Stomach (tissue), 9 donors: ENCODE measurements around the gene SMAD3. TPM values are rescaled to one million over a fixed set of nuclear protein-coding genes. Genes with fewer than 3 reads are reported as not detected.

Source experiments
- DNase-seq, 2 donors: peaks; one replicate each; pipeline versions ENCODE4 v3.0.0 to v3.0.0-alpha.2; 2013 to 2019
- H3K27ac ChIP-seq, 5 donors: fragments of 200-600 bp in 4 of 5; sonication (generic) in 4 of 5; one replicate each; pipeline ENCODE4 v1.5.1; 2013 to 2019; ENCODE audit warnings: mild to moderate bottlenecking in 1 of 5, moderate library complexity in 1 of 5
- H3K27me3 ChIP-seq, 3 donors: fragments of 200-600 bp; sonication (generic); one replicate each; pipeline ENCODE4 v1.5.1; 2017 to 2019; ENCODE audit warnings: mixed run types in 1 of 3
- H3K36me3 ChIP-seq, 4 donors: fragments of 200-600 bp; sonication (generic); 1 replicate in 3 of 4; 2 replicates in 1 of 4; pipeline ENCODE4 v1.5.1; 2016 to 2019
- H3K4me1 ChIP-seq, 4 donors: fragments of 200-600 bp; sonication (generic); one replicate each; pipeline ENCODE4 v1.5.1; 2016 to 2019
- H3K4me3 ChIP-seq, 4 donors: fragments of 200-600 bp; sonication (generic) in 3 of 4; one replicate each; pipeline ENCODE4 v1.5.1; 2016 to 2019; ENCODE audit warnings: mild to moderate bottlenecking in 1 of 4
- H3K9me3 ChIP-seq, 4 donors: fragments of 200-600 bp; sonication (generic); one replicate each; pipeline ENCODE4 v1.5.1; 2016 to 2019
- CTCF ChIP-seq, 7 experiments: fragments of 450-650 bp in 4 of 7; fragments of 200-600 bp in 3 of 7; sonication (generic) in 3 of 7; IDR thresholded peaks; one replicate each; pipeline ENCODE4 v1.5.1; 2016 to 2019; ENCODE audit warnings: antibody characterized with exemption in 7 of 7, control low read depth in 2 of 7, mild to moderate bottlenecking in 1 of 7
- EP300 ChIP-seq: sonication (generic); formaldehyde crosslinking; IDR thresholded peaks from one replicate; pipeline ENCODE4 v1.6.1; 2017; ENCODE audit warnings: antibody characterized with exemption
- POLR2A ChIP-seq, 4 donors: fragments of 450-650 bp; IDR thresholded peaks; one replicate each; pipeline ENCODE4 v1.6.1; 2016; ENCODE audit warnings: antibody characterized with exemption in 4 of 4, control low read depth in 2 of 4, mild to moderate bottlenecking in 1 of 4, moderate library complexity in 1 of 4
- POLR2AphosphoS5 ChIP-seq, 3 donors: sonication (generic); formaldehyde crosslinking; IDR thresholded peaks; one replicate each; pipeline ENCODE4 v1.6.1; 2016; ENCODE audit warnings: antibody characterized with exemption in 3 of 3
- WGBS, 5 donors: extraction: QIAGEN DNeasy Blood & Tissue Kit in 3 of 5; methylation state at CpG; one replicate each; pipeline versions ENCODE4 v1.1.5 to v1.1.7; 2013 to 2018; 5-methylcytosine and 5-hydroxymethylcytosine counted together
- intact Hi-C: fragments of 100-400 bp; cut with DNase I; formaldehyde crosslinking; loops from one replicate; pipeline ENCODE4 v1.15.1; 2023; ENCODE audit warnings: low total_unique reads
- polyA plus RNA-seq, 3 donors: library from polyadenylated mRNA; stranded (reverse); fragments of 200-250 nt; gene quantifications; one replicate each; pipeline ENCODE4 v1.2.3, GENCODE V29; 2013
- total RNA-seq, 5 donors: library from RNA; depleted of rRNA; stranded (reverse); fragments of >200 nt; gene quantifications; one replicate each; pipeline versions ENCODE4 v1.1.0 to v1.2.3, GENCODE V29; 2014 to 2016
- donor health status: healthy with polysubstance abuse.
- donor health status: Bipolar disorder and iron deficiency.
- donor health status: healthy.

Gene SMAD3
- total and polyA plus RNA-seq, 8 donors, result 6.8 to 103 (median 27.5) TPM

- H3K9me3 ChIP-seq, result no peaks in the 10 kb centered on the region
- H3K4me3 ChIP-seq, result no peak overlapping the region
- no peak for DNase-seq
- peaks cover 16 to 32% (median 24%) of the 10 kb centered on the region in 4 donors for H3K4me1 ChIP-seq
- intact Hi-C loops, result no loop called here
- no peaks in the 10 kb centered on the region for H3K36me3 ChIP-seq
- no peak for TF ChIP-seq CTCF (IDR thresholded peaks at IDR 0.05)
- TF ChIP-seq POLR2A (IDR thresholded peaks at IDR 0.05), result no peak
- no peak for TF ChIP-seq POLR2AphosphoS5 (IDR thresholded peaks at IDR 0.05)
- no peak for TF ChIP-seq EP300
- H3K27me3 ChIP-seq, result no peaks in the 10 kb centered on the region
- H3K27ac ChIP-seq, result peak overlapping the region in 3 of 5 donors; percentile 11 to 48 (median 12)
- 45 to 73% (median 50%) methylated on average over 2 of the region's 2 CpGs for WGBS, 5 donors
Observed at GRCh38 chr15:67040277-67040676, 25.1 kb upstream of the SMAD3 start.

DNA sequence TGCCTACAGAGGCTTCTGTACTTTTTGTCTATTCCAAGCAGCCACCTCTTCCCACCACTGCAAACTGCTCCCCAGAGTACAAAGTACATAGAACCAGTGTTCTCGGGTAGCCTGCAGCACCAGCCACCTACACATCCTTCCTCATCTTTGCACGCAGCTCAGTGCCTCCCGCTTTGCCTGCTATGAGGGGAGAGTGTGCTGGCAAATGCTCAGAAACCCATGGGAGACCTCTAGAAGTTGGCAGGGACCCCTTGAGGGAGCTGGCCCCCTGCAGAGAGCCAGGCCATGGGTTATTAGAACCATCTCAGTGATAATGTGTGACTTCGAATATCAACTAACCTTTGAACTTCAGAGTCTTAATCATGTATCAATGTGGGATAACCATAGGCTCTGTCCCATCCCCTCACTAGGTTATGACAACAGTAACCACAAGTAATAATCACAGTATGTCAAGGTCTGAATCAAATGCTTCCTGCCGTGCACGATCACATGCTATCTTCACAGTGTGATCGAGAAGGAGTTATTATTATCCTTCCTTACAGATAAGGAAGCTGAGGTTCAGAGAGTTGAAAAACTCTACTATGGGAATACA, 22.8 kb upstream of the SMAD3 start:
- intact Hi-C loops, result no loop called here
- Histone ChIP-seq H3K27ac (no peak overlapping the region), H3K4me3 (no peak overlapping the region), H3K9me3 (no peaks in the 10 kb centered on the region), H3K36me3 (no peaks in the 10 kb centered on the region), H3K4me1 (peaks cover 16 to 37% (median 31%) of the 10 kb centered on the region in 4 donors), H3K27me3 (no peaks in the 10 kb centered on the region)
- no peak for DNase-seq
- TF ChIP-seq POLR2A (IDR thresholded peaks at IDR 0.05) (no peak), POLR2AphosphoS5 (IDR thresholded peaks at IDR 0.05) (no peak), EP300 (no peak), CTCF (IDR thresholded peaks at IDR 0.05) (no peak)
- WGBS, 5 donors, result 46 to 63% (median 48%) methylated on average over 7 of the region's 7 CpGs

DNA sequence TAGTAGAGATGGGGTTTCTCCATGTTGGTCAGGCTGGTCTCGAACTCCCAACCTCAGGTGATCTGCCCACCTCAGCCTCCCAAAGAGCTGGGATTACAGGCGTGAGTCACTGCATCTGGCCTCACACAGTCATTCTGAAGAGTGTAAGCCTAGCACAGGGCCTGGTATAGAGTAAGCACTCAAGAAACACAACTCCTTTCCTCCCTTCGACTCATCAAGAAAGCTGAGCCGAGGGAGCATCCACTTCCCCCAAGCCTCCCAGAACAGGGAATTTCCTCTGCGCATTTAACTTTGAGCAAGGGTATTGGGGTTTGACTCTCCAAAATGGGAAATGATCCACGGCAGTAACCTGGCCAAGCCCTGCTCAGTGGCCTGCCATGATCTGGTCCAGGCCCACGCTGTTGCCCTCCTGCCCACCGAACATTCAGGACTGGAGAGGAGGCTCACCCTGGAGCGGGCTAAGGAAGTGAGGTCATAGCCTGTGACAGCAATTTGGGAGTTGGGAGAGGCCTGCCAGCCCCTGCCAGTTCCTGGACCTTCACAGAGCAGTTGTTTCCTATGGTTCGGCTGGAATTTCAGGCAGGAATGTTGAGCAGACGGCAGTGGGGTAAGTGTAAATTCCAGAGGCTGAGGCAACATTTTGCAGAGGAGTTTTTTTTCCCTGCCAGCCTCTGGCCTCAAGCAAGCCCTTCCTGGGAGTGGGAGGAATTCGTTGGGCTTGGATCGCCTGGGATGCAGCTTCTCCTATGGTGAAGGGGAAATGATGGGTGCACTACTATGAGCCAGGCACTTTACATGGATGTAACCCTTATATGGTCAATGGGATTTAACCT, 21.2 kb upstream of the SMAD3 start:
- no peak overlapping the region for H3K4me3 ChIP-seq
- peaks cover 30 to 52% (median 46%) of the 10 kb centered on the region in 4 donors for H3K4me1 ChIP-seq
- no peaks in the 10 kb centered on the region for H3K36me3 ChIP-seq
- H3K9me3 ChIP-seq, result no peaks in the 10 kb centered on the region
- intact Hi-C loops, result no loop called here
- H3K27ac ChIP-seq, result peak overlapping the region in 2 of 5 donors; percentile 9 to 57
- TF ChIP-seq POLR2AphosphoS5 (IDR thresholded peaks at IDR 0.05) (no peak), EP300 (no peak), CTCF (IDR thresholded peaks at IDR 0.05) (no peak), POLR2A (IDR thresholded peaks at IDR 0.05) (no peak)
- peak in 1 of 2 donors; percentile 67 for DNase-seq
- H3K27me3 ChIP-seq, result no peaks in the 10 kb centered on the region
- WGBS, 5 donors, result 63 to 81% (median 77%) methylated on average over 13 of the region's 13 CpGs

GRCh38 chr15:67047149-67047661, 18.2 kb upstream of the SMAD3 start:
- H3K4me3 ChIP-seq, result no peak overlapping the region
- no peaks in the 10 kb centered on the region for H3K27me3 ChIP-seq
- H3K27ac ChIP-seq, result peak overlapping the region in 4 of 5 donors; percentile 89 to 95 (median 92)
- intact Hi-C loops, result no loop called here
- no peaks in the 10 kb centered on the region for H3K36me3 ChIP-seq
- 32 to 58% (median 36%) methylated on average over 1 of the region's 1 CpG for WGBS, 5 donors
- TF ChIP-seq CTCF (IDR thresholded peaks at IDR 0.05) (no peak), POLR2A (IDR thresholded peaks at IDR 0.05) (no peak), EP300 (no peak), POLR2AphosphoS5 (IDR thresholded peaks at IDR 0.05) (no peak)
- no peak for DNase-seq
- peaks cover 55 to 72% (median 63%) of the 10 kb centered on the region in 4 donors for H3K4me1 ChIP-seq
- no peaks in the 10 kb centered on the region for H3K9me3 ChIP-seq
